HepG2 (cell line): ENCODE data around the gene NOTUM. TPM values are rescaled to one million over a fixed set of nuclear protein-coding genes. Genes with fewer than 3 reads are reported as not detected.

Experiments used
- AGO1 ChIP-seq: fragments of 200-400 bp; formaldehyde crosslinking; IDR thresholded peaks from 2 replicates; pipeline ENCODE4 v1.6.1; 2017; ENCODE audit warnings: mild to moderate bottlenecking, low read depth, low read length, moderate library complexity; ENCODE audit not compliant: poor library complexity, severe bottlenecking
- AHR ChIP-seq: IDR thresholded peaks from 2 replicates; pipeline ENCODE4 v1.6.1; 2018; ENCODE audit warnings: missing genetic modification reagents, missing compliant biosample characterization
- BORCS8-MEF2B ChIP-seq: sonication (generic); formaldehyde crosslinking; IDR thresholded peaks from 2 replicates; pipeline ENCODE4 v1.8.0; 2022; ENCODE audit warnings: mild to moderate bottlenecking, missing genetic modification reagents
- CREBL2 ChIP-seq: sonication (generic); formaldehyde crosslinking; IDR thresholded peaks from 2 replicates; pipeline ENCODE4 v1.8.1; 2023; ENCODE audit warnings: missing genetic modification reagents, mild to moderate bottlenecking, borderline replicate concordance
- FOXP1 ChIP-seq, 2 experiments: fragments of 450-650 bp in 1 of 2; IDR thresholded peaks; 2 replicates each; pipeline ENCODE4 v1.6.1; 2017 to 2018; ENCODE audit warnings: antibody characterized with exemption in 1 of 2
- MTF1 ChIP-seq: sonication (generic); formaldehyde crosslinking; IDR thresholded peaks from 2 replicates; pipeline ENCODE4 v1.5.0; 2020; ENCODE audit warnings: missing genetic modification reagents
- RARG ChIP-seq: sonication (generic); formaldehyde crosslinking; IDR thresholded peaks from 2 replicates; pipeline ENCODE4 v1.4.0; 2020; ENCODE audit warnings: low read depth, mild to moderate bottlenecking, missing genetic modification reagents
- RFX3 ChIP-seq: IDR thresholded peaks from 2 replicates; pipeline ENCODE4 v1.6.1; 2016; ENCODE audit warnings: missing biosample characterization, missing genetic modification reagents
- SAP130 ChIP-seq: IDR thresholded peaks from 2 replicates; pipeline ENCODE4 v1.6.1; 2016; ENCODE audit warnings: low read depth
- SATB2 ChIP-seq: sonication (generic); formaldehyde crosslinking; IDR thresholded peaks from 2 replicates; pipeline ENCODE4 v1.5.0; 2020; ENCODE audit warnings: missing genetic modification reagents
- SIN3A ChIP-seq: IDR thresholded peaks from 2 replicates; pipeline ENCODE4 v1.6.1; 2011; ENCODE audit warnings: low read depth, mild to moderate bottlenecking, control low read depth, low read length, borderline replicate concordance
- SMAD9 ChIP-seq: sonication (generic); formaldehyde crosslinking; IDR thresholded peaks from 2 replicates; pipeline ENCODE4 v1.5.1; 2020; ENCODE audit warnings: mild to moderate bottlenecking, missing genetic modification reagents
- TFE3 ChIP-seq: IDR thresholded peaks from 2 replicates; pipeline ENCODE4 v1.6.1; 2016
- THRA ChIP-seq: sonication (generic); formaldehyde crosslinking; IDR thresholded peaks from 2 replicates; pipeline ENCODE4 v1.4.0; 2020; ENCODE audit warnings: missing genetic modification reagents, borderline replicate concordance
- ZFY ChIP-seq: sonication (generic); formaldehyde crosslinking; IDR thresholded peaks from 2 replicates; pipeline ENCODE4 v1.4.0; 2020; ENCODE audit warnings: missing genetic modification reagents
- ZNF251 ChIP-seq: sonication (generic); formaldehyde crosslinking; IDR thresholded peaks from 2 replicates; pipeline ENCODE4 v1.9.0; 2021; ENCODE audit warnings: mild to moderate bottlenecking, missing genetic modification reagents
- ZNF501 ChIP-seq: sonication (generic); formaldehyde crosslinking; IDR thresholded peaks from 2 replicates; pipeline ENCODE4 v1.5.1; 2020; ENCODE audit warnings: mild to moderate bottlenecking, moderate library complexity, missing genetic modification reagents
- ZNF570 ChIP-seq: sonication (generic); formaldehyde crosslinking; IDR thresholded peaks from 2 replicates; pipeline ENCODE4 v1.4.0; 2020; ENCODE audit warnings: mild to moderate bottlenecking, missing genetic modification reagents, borderline replicate concordance
- ZNF616 ChIP-seq: sonication (generic); formaldehyde crosslinking; IDR thresholded peaks from 2 replicates; pipeline ENCODE4 v1.5.0; 2020; ENCODE audit warnings: low read depth, mild to moderate bottlenecking, missing genetic modification reagents
- ZNF670 ChIP-seq: sonication (generic); formaldehyde crosslinking; IDR thresholded peaks from 2 replicates; pipeline ENCODE4 v1.8.0; 2022; ENCODE audit warnings: mild to moderate bottlenecking, missing genetic modification reagents, borderline replicate concordance
- ZNF879 ChIP-seq: sonication (generic); formaldehyde crosslinking; IDR thresholded peaks from 2 replicates; pipeline ENCODE4 v1.8.1; 2023; ENCODE audit warnings: missing genetic modification reagents
- ZSCAN9 ChIP-seq: IDR thresholded peaks from 2 replicates; pipeline ENCODE4 v1.6.1; 2016; ENCODE audit warnings: borderline replicate concordance
- polyA plus RNA-seq, 8 experiments: library from polyadenylated mRNA; depleted of rRNA in 3 of 8; stranded (reverse) in 7 of 8; unstranded in 1 of 8; fragments of >200 nt; fragmentation: Illumina TruSeq in 4 of 8; extraction: Trizol in 4 of 8; gene quantifications; 2 replicates each; pipeline versions ENCODE4 v1.2.1 to v1.2.3, GENCODE V29; 2011 to 2016; ENCODE audit warnings: low read depth in 4 of 8, missing spikeins in 1 of 8, mixed read lengths in 1 of 8; ENCODE audit not compliant: insufficient read depth in 1 of 8
- total RNA-seq, 5 experiments: library from RNA; depleted of rRNA; stranded (reverse); fragments of >200 nt; fragmentation: Illumina TruSeq; extraction: Trizol; gene quantifications; 2 replicates each; pipeline ENCODE4 v1.2.3, GENCODE V29; 2016; ENCODE audit warnings: low read depth in 1 of 5
- TF ChIP-seq, protein P1 (sequence below): sonication (generic); formaldehyde crosslinking; IDR thresholded peaks from 2 replicates; pipeline ENCODE4 v1.9.0; 2021; ENCODE audit warnings: missing genetic modification reagents, borderline replicate concordance

NOTUM gene
- total and polyA plus RNA-seq, 2 of the 13 experiments (the other 11 are each of a cell fraction or from before 2014, with no cell fraction given): 150 to 160 TPM

- TF ChIP-seq BORCS8-MEF2B (CRISPR knock-in tag) (peak; percentile 92), CREBL2 (0 out of 2 replicates have a peak, but pooled peaks have one; percentile 89), AHR (peak; percentile 92), ZSCAN9 (CRISPR knock-in tag) (peak; percentile 93; the same call in 1 of the 2 replicates), SATB2 (no peak), ZNF879 (no peak), SIN3A (peak; percentile 82; the same call in 1 of the 2 replicates), SAP130 (CRISPR knock-in tag) (peak; percentile 98), RFX3 (CRISPR knock-in tag) (0 out of 2 replicates have a peak, but pooled peaks have one; percentile 29), ZNF570 (no peak; the same call in 1 of the 2 replicates), ZNF670 (CRISPR knock-in tag) (peak; percentile 88), ZNF501 (CRISPR knock-in tag) (peak; percentile 45; the same call in 1 of the 2 replicates), MTF1 (CRISPR knock-in tag) (0 out of 2 replicates have a peak, but pooled peaks have one; percentile 44), TFE3 (CRISPR knock-in tag) (peak; percentile 74; the same call in 1 of the 2 replicates), ZFY (CRISPR knock-in tag) (peak; percentile 91), THRA (CRISPR knock-in tag) (peak; percentile 97), AGO1 (peak; percentile 91), ZNF251 (CRISPR knock-in tag) (no peak), RARG (no peak; the same call in 1 of the 2 replicates), FOXP1 (IDR thresholded peaks at IDR 0.05) (no peak), FOXP1 (CRISPR knock-in tag; IDR thresholded peaks at IDR 0.05) (peak; percentile 73), ZNF616 (CRISPR knock-in tag) (no peak), SMAD9 (0 out of 2 replicates have a peak, but pooled peaks have one; percentile 25)
- TF ChIP-seq, protein P1, sequence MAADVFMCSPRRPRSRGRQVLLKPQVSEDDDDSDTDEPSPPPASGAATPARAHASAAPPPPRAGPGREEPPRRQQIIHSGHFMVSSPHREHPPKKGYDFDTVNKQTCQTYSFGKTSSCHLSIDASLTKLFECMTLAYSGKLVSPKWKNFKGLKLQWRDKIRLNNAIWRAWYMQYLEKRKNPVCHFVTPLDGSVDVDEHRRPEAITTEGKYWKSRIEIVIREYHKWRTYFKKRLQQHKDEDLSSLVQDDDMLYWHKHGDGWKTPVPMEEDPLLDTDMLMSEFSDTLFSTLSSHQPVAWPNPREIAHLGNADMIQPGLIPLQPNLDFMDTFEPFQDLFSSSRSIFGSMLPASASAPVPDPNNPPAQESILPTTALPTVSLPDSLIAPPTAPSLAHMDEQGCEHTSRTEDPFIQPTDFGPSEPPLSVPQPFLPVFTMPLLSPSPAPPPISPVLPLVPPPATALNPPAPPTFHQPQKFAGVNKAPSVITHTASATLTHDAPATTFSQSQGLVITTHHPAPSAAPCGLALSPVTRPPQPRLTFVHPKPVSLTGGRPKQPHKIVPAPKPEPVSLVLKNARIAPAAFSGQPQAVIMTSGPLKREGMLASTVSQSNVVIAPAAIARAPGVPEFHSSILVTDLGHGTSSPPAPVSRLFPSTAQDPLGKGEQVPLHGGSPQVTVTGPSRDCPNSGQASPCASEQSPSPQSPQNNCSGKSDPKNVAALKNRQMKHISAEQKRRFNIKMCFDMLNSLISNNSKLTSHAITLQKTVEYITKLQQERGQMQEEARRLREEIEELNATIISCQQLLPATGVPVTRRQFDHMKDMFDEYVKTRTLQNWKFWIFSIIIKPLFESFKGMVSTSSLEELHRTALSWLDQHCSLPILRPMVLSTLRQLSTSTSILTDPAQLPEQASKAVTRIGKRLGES (CRISPR knock-in tag): peak; percentile 73; the same call in 1 of the 2 replicates
Measured at GRCh38 chr17:81966343-81967243, 5.6 kb upstream of the NOTUM start (continued).
